ENCODE measurements around the gene KIF23. TPM values are rescaled to one million over a fixed set of nuclear protein-coding genes. Genes with fewer than 3 reads are reported as not detected.

The KIF23 gene
- total RNA-seq, 1 donor from 2014 or later = 2.7 TPM

DNA sequence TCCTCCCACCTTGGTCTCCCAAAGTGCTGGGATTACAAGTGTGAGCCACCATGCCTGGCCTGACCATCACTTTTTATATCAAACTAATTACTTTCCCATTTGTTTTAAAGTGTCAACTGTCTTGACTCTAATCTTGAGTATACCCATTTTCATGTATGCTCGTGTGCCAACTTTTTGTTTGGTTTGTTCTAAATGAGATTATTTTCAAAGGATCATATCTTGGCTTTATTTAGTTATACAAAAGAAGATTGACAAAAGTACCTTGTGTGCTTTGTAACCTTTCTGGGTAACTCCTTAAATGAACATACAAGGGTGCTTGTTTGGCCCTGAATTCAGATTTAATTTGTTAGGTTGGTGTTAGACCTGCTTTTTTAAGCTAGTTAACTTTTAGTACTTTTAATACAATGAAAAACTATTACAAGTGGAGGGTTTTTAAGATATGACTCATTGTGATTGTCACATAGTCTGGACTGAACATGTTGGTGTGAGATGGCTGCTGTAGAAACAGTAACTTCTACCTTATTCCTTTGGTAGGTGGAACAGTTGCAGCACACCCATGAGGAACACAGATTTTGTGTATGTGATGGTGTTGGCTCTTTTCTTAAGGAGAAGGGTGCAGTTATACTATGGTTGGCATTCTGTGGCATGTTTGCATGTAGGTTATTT is 10.7 kb downstream of the KIF23 start:
- ATAC-seq = no peak
- no peaks in the 10 kb centered on the region for H3K9me3 ChIP-seq
- H3K27ac ChIP-seq = no peak overlapping the region
- TF ChIP-seq, protein P1, sequence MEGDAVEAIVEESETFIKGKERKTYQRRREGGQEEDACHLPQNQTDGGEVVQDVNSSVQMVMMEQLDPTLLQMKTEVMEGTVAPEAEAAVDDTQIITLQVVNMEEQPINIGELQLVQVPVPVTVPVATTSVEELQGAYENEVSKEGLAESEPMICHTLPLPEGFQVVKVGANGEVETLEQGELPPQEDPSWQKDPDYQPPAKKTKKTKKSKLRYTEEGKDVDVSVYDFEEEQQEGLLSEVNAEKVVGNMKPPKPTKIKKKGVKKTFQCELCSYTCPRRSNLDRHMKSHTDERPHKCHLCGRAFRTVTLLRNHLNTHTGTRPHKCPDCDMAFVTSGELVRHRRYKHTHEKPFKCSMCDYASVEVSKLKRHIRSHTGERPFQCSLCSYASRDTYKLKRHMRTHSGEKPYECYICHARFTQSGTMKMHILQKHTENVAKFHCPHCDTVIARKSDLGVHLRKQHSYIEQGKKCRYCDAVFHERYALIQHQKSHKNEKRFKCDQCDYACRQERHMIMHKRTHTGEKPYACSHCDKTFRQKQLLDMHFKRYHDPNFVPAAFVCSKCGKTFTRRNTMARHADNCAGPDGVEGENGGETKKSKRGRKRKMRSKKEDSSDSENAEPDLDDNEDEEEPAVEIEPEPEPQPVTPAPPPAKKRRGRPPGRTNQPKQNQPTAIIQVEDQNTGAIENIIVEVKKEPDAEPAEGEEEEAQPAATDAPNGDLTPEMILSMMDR (IDR thresholded peaks at IDR 0.05) = no peak
- no peaks in the 10 kb centered on the region for H3K4me1 ChIP-seq
- H3K4me3 ChIP-seq = no peak overlapping the region
- intact Hi-C loops (cut with DNase I) = no loop called here
- no peaks in the 10 kb centered on the region for H3K36me3 ChIP-seq
- H3K27me3 ChIP-seq = no peaks in the 10 kb centered on the region
- no peak for DNase-seq

DNA sequence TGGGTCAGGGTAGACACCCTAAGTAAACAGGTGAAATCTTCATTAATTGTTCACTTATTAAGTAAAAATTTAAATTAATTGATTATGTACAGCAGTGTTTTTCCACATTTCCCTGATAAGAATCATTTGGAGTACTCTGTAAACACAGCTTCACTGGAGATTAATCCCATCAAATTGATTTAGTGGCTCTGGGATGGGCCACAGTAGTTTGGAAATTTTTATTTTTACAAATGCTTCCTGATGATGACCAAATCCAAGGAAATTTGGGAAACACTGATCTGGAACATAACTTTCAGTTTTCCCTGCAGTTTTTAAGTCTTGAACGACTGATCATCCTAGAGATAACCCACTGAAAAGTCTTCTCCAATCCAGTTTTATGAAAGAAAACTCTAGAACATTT is 19.7 kb downstream of the KIF23 start:
- ATAC-seq = no peak
- Histone ChIP-seq H3K36me3 (no peaks in the 10 kb centered on the region), H3K27me3 (no peaks in the 10 kb centered on the region), H3K9me3 (no peaks in the 10 kb centered on the region), H3K4me3 (no peak overlapping the region), H3K4me1 (no peaks in the 10 kb centered on the region), H3K27ac (no peak overlapping the region)
- intact Hi-C loops (cut with DNase I) = no loop called here
- TF ChIP-seq, protein P1 (IDR thresholded peaks at IDR 0.05) = no peak
- no peak for DNase-seq

DNA sequence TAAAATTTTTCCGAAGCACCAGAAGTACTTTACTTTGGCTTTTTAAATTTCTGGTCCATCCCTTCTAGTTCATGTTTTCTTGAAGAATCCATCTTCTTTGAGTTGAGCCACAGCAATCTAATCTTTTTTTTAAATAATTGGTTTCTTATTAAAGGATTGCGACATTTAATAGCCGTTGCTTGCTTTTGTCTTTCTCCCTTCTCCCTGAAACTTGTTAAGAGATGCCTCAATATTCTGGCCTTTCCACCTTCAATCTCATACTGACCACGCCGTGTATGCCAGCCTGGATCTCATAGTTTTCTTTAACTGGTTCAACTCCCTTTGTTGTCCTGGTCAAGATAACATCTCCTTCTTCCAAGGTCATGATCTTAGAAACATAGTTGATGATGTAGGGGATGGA is 20.1 kb downstream of the KIF23 start:
- ATAC-seq (no peak), DNase-seq (no peak)
- Histone ChIP-seq H3K4me1 (no peaks in the 10 kb centered on the region), H3K9me3 (no peaks in the 10 kb centered on the region), H3K27ac (no peak overlapping the region), H3K36me3 (no peaks in the 10 kb centered on the region), H3K27me3 (no peaks in the 10 kb centered on the region), H3K4me3 (no peak overlapping the region)
- intact Hi-C loops (cut with DNase I) = no loop called here
- TF ChIP-seq, protein P1 (IDR thresholded peaks at IDR 0.05) = no peak

DNA sequence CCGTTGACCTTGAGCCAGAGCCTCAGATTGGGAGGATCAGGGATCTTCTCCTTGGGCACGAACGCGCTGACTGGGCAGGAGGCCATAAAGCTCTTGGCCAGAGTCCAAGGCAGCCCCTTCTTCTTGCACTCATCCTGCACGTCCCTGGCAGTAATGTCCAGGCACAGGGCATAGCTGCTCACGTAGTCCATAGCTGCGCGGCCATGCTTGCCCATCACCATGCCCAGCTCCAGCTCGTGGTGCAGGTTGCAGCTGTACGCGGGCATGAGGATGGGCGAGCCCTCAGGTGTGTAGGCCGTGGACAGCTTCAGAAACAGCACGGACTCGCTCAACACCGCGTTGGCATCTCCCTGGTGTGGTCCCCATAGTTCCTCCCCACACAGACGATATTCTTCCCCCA is 20.5 kb downstream of the KIF23 start:
- intact Hi-C loops (cut with DNase I) = no loop called here
- TF ChIP-seq, protein P1 (IDR thresholded peaks at IDR 0.05) = no peak

DNA sequence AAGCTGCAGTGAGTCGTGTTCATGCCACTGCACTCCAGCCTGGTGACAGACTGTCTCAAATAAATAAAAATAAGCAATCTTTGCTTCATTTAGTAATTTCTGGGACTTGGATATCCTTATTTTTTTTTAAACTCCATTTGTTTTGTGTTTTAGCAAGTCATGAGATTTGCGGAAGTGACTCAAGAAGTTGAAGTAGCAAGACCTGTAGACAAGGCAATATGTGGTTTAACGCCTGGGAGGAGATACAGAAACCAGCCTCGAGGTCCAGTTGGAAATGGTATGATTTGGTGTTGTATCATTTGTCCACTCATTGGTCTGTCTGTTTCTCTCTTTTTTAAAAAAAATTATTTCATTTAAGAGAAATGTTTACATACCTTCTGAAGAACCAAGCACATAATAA is 21.8 kb downstream of the KIF23 start:
- ATAC-seq (no peak), DNase-seq (no peak)
- H3K4me3 ChIP-seq = no peak overlapping the region
- H3K9me3 ChIP-seq = no peaks in the 10 kb centered on the region
- H3K36me3 ChIP-seq = no peaks in the 10 kb centered on the region
- H3K4me1 ChIP-seq = no peaks in the 10 kb centered on the region
- TF ChIP-seq, protein P1 (IDR thresholded peaks at IDR 0.05) = no peak
- H3K27ac ChIP-seq = no peak overlapping the region
- H3K27me3 ChIP-seq = no peaks in the 10 kb centered on the region
- intact Hi-C loops (cut with DNase I) = no loop called here

More for the DNA sequence above, 20.5 kb downstream of the KIF23 start:
- DNase-seq = no peak
- H3K27me3 ChIP-seq = no peaks in the 10 kb centered on the region
- no peaks in the 10 kb centered on the region for H3K36me3 ChIP-seq
- H3K27ac ChIP-seq = no peak overlapping the region
- no peak overlapping the region for H3K4me3 ChIP-seq
- peak; percentile 28 for ATAC-seq
- H3K9me3 ChIP-seq = no peaks in the 10 kb centered on the region
- H3K4me1 ChIP-seq = no peaks in the 10 kb centered on the region

DNA sequence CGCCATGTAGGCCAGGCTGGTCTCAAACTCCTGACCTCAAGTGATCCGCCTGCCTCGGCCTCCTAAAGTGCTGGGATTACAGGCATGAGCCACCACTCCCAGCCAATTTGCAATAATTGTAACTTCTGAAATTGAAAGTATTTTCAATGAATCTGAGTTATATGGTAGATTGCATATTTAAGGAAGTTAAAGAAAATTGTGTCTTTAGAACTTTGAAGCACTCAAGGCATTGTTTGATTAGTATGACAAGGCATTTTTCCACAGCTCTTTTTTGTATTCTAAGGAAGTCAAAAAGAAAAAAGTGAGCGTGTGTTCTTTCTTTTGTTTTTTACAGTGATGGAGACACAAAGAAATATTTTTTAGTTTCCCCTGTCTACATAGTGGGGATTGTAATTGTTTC is 22.8 kb downstream of the KIF23 start:
- intact Hi-C loops (cut with DNase I) = no loop called here

More for the DNA sequence above, 22.8 kb downstream of the KIF23 start:
- no peaks in the 10 kb centered on the region for H3K9me3 ChIP-seq
- H3K4me1 ChIP-seq = no peaks in the 10 kb centered on the region
- TF ChIP-seq, protein P1 (IDR thresholded peaks at IDR 0.05) = no peak
- ATAC-seq (no peak), DNase-seq (no peak)
- no peak overlapping the region for H3K4me3 ChIP-seq
- H3K27me3 ChIP-seq = no peaks in the 10 kb centered on the region
- no peak overlapping the region for H3K27ac ChIP-seq
- H3K36me3 ChIP-seq = no peaks in the 10 kb centered on the region
